GM12891 (cell line): ENCODE measurements around the gene RPP40.

ENCODE experiments used
- PAX5 ChIP-seq: IDR thresholded peaks from 2 replicates; pipeline ENCODE4 v1.6.1; 2011; ENCODE audit warnings: low read length, moderate library complexity, mild to moderate bottlenecking; ENCODE audit not compliant: insufficient read depth, severe bottlenecking
- POLR2A ChIP-seq: IDR thresholded peaks from 2 replicates; pipeline ENCODE4 v1.6.1; 2011; ENCODE audit warnings: low read depth, low read length, control low read depth

DNA sequence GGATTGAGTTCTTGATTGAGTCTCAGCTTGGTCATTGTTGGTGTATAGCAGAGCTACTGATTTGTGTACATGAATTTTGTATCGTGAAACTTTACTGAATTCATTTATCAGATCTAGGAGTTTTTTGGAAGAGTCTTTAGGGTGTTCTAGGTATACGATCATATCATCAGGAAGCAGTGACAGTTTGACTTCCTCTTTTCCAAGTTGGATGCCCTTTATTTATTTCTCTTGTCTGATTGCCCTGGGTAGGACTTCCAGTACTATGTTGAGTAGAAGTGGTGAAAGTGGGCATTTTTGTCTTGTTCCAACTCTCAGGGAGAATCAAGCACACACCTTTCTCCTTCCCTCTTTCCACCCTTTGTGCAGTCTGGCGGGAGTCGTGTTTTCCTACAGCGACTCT lies 26.4 kb downstream of the RPP40 start:
- TF ChIP-seq PAX5 (no peak), POLR2A (no peak)
